ENCODE data around the gene LOXL1.
A peak's percentile ranks its signal among the peaks of the same experiment; 100 is the strongest.
"Not testable (repeated sequence)": the region's sequence is repeated elsewhere in the genome, so short reads cannot be mapped to it uniquely, and the experiment has no call there.

Gene LOXL1

GRCh38 chr15:73955861-73956742 lies 29.8 kb downstream of the LOXL1 start:
- DNase-seq, result no peak

- no peak for DNase-seq
Observed at GRCh38 chr15:73956743-73957135, 30.5 kb downstream of the LOXL1 start.

GRCh38 chr15:73957276-73957675 lies 31.0 kb downstream of the LOXL1 start:
- DNase-seq, result no peak

GRCh38 chr15:73957785-73958184 lies 31.5 kb downstream of the LOXL1 start:
- DNase-seq, result no peak

- peak in 1 of 4 experiments; percentile 25 for DNase-seq
Observed at GRCh38 chr15:73959012-73959581, 32.8 kb downstream of the LOXL1 start.

- DNase-seq, result no peak
Observed at GRCh38 chr15:73959801-73960200, 33.5 kb downstream of the LOXL1 start.

- not testable (repeated sequence) for DNase-seq
Observed at GRCh38 chr15:73960472-73961070, 34.3 kb downstream of the LOXL1 start.

GRCh38 chr15:73962433-73962832 lies 36.2 kb downstream of the LOXL1 start:
- DNase-seq, result no peak

- DNase-seq, result peak; percentile 70 to 84 (median 81)
Observed at GRCh38 chr15:73964736-73965093, 38.5 kb downstream of the LOXL1 start.

GRCh38 chr15:73965094-73965757 lies 39.0 kb downstream of the LOXL1 start:
- DNase-seq, result no peak

- DNase-seq, result no peak
Observed at GRCh38 chr15:73965758-73966113, 39.5 kb downstream of the LOXL1 start.

GRCh38 chr15:73968461-73968860 lies 42.2 kb downstream of the LOXL1 start:
- DNase-seq, result no peak

- no peak for DNase-seq
Observed at GRCh38 chr15:73969151-73969759, 43.0 kb downstream of the LOXL1 start.

- DNase-seq, result peak; percentile 41 to 68 (median 52)
Observed at GRCh38 chr15:73972984-73973682, 46.9 kb downstream of the LOXL1 start.

GRCh38 chr15:73973683-73974200 lies 47.5 kb downstream of the LOXL1 start:
- DNase-seq, result not testable (repeated sequence)

- peak in 2 of 4 experiments; percentile 27 to 47 for DNase-seq
Observed at GRCh38 chr15:73975440-73976125, 49.3 kb downstream of the LOXL1 start.

- DNase-seq, result no peak
Observed at GRCh38 chr15:73978896-73979295, 52.6 kb downstream of the LOXL1 start.

GRCh38 chr15:73979636-73980035 lies 53.4 kb downstream of the LOXL1 start:
- DNase-seq, result no peak

GRCh38 chr15:73981761-73982221 lies 55.5 kb downstream of the LOXL1 start:
- DNase-seq, result no peak

GRCh38 chr15:73982222-73982962 lies 56.1 kb downstream of the LOXL1 start:
- peak in 1 of 4 experiments; percentile 17 for DNase-seq

Data from activated naive CD4-positive, alpha-beta T cell (primary cell).